GM18867 (cell line): Measurements from ENCODE around the gene CRB2.
A peak's percentile ranks its signal among the peaks of the same experiment; 100 is the strongest.

Experiments used
- ATAC-seq: cut with Tn5 transposase; IDR thresholded peaks from one replicate; pipeline ENCODE4 v1.9.1; 2021; ENCODE audit warnings: mild to moderate bottlenecking, moderate library complexity; ENCODE audit not compliant: unreplicated experiment

The CRB2 gene

GRCh38 chr9:123418506-123418905, 62.5 kb downstream of the CRB2 start:
- ATAC-seq = no peak

- no peak for ATAC-seq
These were observed 63.1 kb downstream of the CRB2 start for GRCh38 chr9:123419091-123419490.

- ATAC-seq = no peak
These were observed 64.0 kb downstream of the CRB2 start for GRCh38 chr9:123419721-123420591.

GRCh38 chr9:123420592-123421111, 64.7 kb downstream of the CRB2 start:
- ATAC-seq = no peak

- ATAC-seq = no peak
These were observed 65.2 kb downstream of the CRB2 start for GRCh38 chr9:123421186-123421585.

GRCh38 chr9:123421801-123422455, 65.9 kb downstream of the CRB2 start:
- ATAC-seq = no peak

GRCh38 chr9:123422635-123423310, 66.8 kb downstream of the CRB2 start:
- ATAC-seq = no peak

- no peak for ATAC-seq
These were observed 67.3 kb downstream of the CRB2 start for GRCh38 chr9:123423311-123423640.

GRCh38 chr9:123424131-123424530, 68.1 kb downstream of the CRB2 start:
- no peak for ATAC-seq

- no peak for ATAC-seq
These were observed 68.7 kb downstream of the CRB2 start for GRCh38 chr9:123424552-123425225.

GRCh38 chr9:123425261-123425821, 69.3 kb downstream of the CRB2 start:
- no peak for ATAC-seq

- no peak for ATAC-seq
These were observed 69.9 kb downstream of the CRB2 start for GRCh38 chr9:123425836-123426365.

- peak; percentile 83 for ATAC-seq
These were observed 70.4 kb downstream of the CRB2 start for GRCh38 chr9:123426406-123426805.
